HG02610 (cell line): ENCODE measurements around the gene SPACA6.

Experiments
- ATAC-seq: cut with Tn5 transposase; IDR thresholded peaks from one replicate; pipeline ENCODE4 v1.9.1; 2021; ENCODE audit warnings: mild to moderate bottlenecking, moderate library complexity; ENCODE audit not compliant: unreplicated experiment

SPACA6 gene

GRCh38 chr19:51703575-51704515 lies 10.7 kb downstream of the SPACA6 start:
- peak; percentile 89 for ATAC-seq

- no peak for ATAC-seq
Measured at GRCh38 chr19:51704626-51705025, 11.5 kb downstream of the SPACA6 start.

- no peak for ATAC-seq
Measured at GRCh38 chr19:51706296-51706695, 13.2 kb downstream of the SPACA6 start.

GRCh38 chr19:51706885-51707284 lies 13.8 kb downstream of the SPACA6 start:
- ATAC-seq: no peak

- no peak for ATAC-seq
Measured at GRCh38 chr19:51708811-51709210, 15.7 kb downstream of the SPACA6 start.

- ATAC-seq: no peak
Measured at GRCh38 chr19:51709575-51709974, 16.4 kb downstream of the SPACA6 start.

- ATAC-seq: no peak
Measured at GRCh38 chr19:51710163-51710562, 17.0 kb downstream of the SPACA6 start.

- ATAC-seq: no peak
Measured at GRCh38 chr19:51711702-51712101, 18.6 kb downstream of the SPACA6 start.

- ATAC-seq: no peak
Measured at GRCh38 chr19:51712461-51713081, 19.4 kb downstream of the SPACA6 start.

- ATAC-seq: no peak
Measured at GRCh38 chr19:51713319-51714285, 20.5 kb downstream of the SPACA6 start.

GRCh38 chr19:51714848-51715247 lies 21.7 kb downstream of the SPACA6 start:
- ATAC-seq: no peak

- ATAC-seq: no peak
Measured at GRCh38 chr19:51715850-51716249, 22.7 kb downstream of the SPACA6 start.

- ATAC-seq: no peak
Measured at GRCh38 chr19:51716925-51717324, 23.8 kb downstream of the SPACA6 start.

- ATAC-seq: no peak
Measured at GRCh38 chr19:51719251-51719988, 26.3 kb downstream of the SPACA6 start.

GRCh38 chr19:51721905-51722304 lies 28.8 kb downstream of the SPACA6 start:
- no peak for ATAC-seq

GRCh38 chr19:51722492-51722891 lies 29.4 kb downstream of the SPACA6 start:
- ATAC-seq: no peak

GRCh38 chr19:51724543-51724942 lies 31.4 kb downstream of the SPACA6 start:
- ATAC-seq: no peak

GRCh38 chr19:51726049-51726448 lies 32.9 kb downstream of the SPACA6 start:
- no peak for ATAC-seq

GRCh38 chr19:51727349-51727880 lies 34.3 kb downstream of the SPACA6 start:
- no peak for ATAC-seq

GRCh38 chr19:51729781-51730180 lies 36.7 kb downstream of the SPACA6 start:
- ATAC-seq: no peak
